Uterus (tissue), 4 donors: Measurements from ENCODE around the gene TTC39C. TPM values are rescaled to one million over a fixed set of nuclear protein-coding genes. Genes with fewer than 3 reads are reported as not detected.
A peak's percentile ranks its signal among the peaks of the same experiment; 100 is the strongest.

Source experiments
- DNase-seq, 2 donors: peaks; one replicate each; pipeline ENCODE4 v3.0.0-alpha.2; 2019 to 2020
- H3K27ac ChIP-seq, 2 donors: fragments of 200-600 bp; sonication (generic); 1 replicate in 1 of 2; 2 replicates in 1 of 2; pipeline ENCODE4 v1.5.1; 2016 to 2018
- H3K27me3 ChIP-seq, 2 donors: fragments of 200-600 bp; sonication (generic); one replicate each; pipeline ENCODE4 v1.5.1; 2018 to 2019; ENCODE audit warnings: control low read depth in 1 of 2
- H3K36me3 ChIP-seq, 2 donors: fragments of 200-600 bp; sonication (generic); one replicate each; pipeline ENCODE4 v1.5.1; 2019; ENCODE audit warnings: control low read depth in 1 of 2
- H3K4me1 ChIP-seq, 2 donors: fragments of 200-600 bp; sonication (generic); one replicate each; pipeline ENCODE4 v1.5.1; 2018 to 2019; ENCODE audit warnings: control low read depth in 1 of 2
- H3K4me3 ChIP-seq, 2 donors: fragments of 200-600 bp; sonication (generic); 1 replicate in 1 of 2; 2 replicates in 1 of 2; pipeline ENCODE4 v1.5.1; 2018 to 2019; ENCODE audit warnings: mild to moderate bottlenecking in 1 of 2
- H3K9me3 ChIP-seq, 2 donors: fragments of 200-600 bp; sonication (generic); one replicate each; pipeline ENCODE4 v1.5.1; 2019; ENCODE audit warnings: control low read depth in 1 of 2
- CTCF ChIP-seq, 4 experiments: fragments of 200-600 bp in 2 of 4; fragments of 450-650 bp in 2 of 4; sonication (generic) in 2 of 4; IDR thresholded peaks; one replicate each; pipeline ENCODE4 v1.5.1; 2016 to 2019; ENCODE audit warnings: antibody characterized with exemption in 4 of 4, mild to moderate bottlenecking in 2 of 4, moderate library complexity in 1 of 4
- POLR2A ChIP-seq, 2 donors: fragments of 450-650 bp; IDR thresholded peaks; one replicate each; pipeline ENCODE4 v1.6.1; 2016; ENCODE audit warnings: antibody characterized with exemption in 2 of 2, mild to moderate bottlenecking in 1 of 2, moderate library complexity in 1 of 2
- intact Hi-C: fragments of 100-400 bp; cut with DNase I; formaldehyde crosslinking; loops from one replicate; pipeline ENCODE4 v1.15.1; 2023; ENCODE audit warnings: low total_unique reads
- total RNA-seq, 4 donors: library from RNA; depleted of rRNA in 3 of 4; stranded (reverse); fragments of >200 nt in 3 of 4; gene quantifications; one replicate each; pipeline versions ENCODE4 v1.1.0 to v1.2.4, GENCODE V29; 2014 to 2023
- donor health status: DM: yes; HTN: yes; CAD: no.

TTC39C gene
- total RNA-seq, 4 donors from 2014 or later: 25.6 to 50.6 (median 33.5) TPM

DNA sequence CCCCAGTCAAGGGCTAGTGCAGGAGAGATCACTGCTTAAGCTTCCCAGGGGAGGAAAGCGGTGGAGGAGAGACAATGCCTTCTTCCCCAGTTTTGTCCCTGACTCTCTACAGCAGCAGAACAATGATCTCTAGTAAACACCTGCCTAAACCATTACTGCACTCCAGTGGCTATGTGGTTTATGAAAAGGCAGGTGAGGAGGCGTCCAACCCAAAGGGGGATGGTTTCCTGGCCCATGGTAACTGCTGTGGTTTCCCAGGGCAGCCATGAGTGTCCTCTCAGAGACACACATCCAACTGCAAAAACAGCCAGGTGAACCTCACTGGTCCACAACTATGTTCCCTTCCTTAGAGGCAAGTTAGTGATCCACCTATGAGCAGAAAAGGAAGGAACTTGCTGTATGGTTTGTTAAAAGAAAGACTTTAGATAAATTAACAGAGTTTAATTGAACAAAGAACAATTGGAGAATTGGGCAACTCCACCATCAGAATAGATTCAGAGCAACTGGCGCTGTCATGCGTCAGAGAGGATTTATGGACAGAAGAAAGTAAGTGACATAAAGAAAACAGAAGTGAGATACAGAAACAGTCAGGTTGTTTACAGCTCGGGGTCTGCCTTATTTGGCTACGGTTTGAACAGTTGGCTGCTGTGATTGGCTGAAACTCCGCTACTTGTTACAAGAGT, 4.8 kb upstream of the TTC39C start:
- H3K9me3 ChIP-seq: no peaks in the 10 kb centered on the region
- TF ChIP-seq POLR2A (IDR thresholded peaks at IDR 0.05) (no peak), CTCF (IDR thresholded peaks at IDR 0.05) (no peak)
- no peak for DNase-seq
- H3K27ac ChIP-seq: no peak overlapping the region
- H3K4me3 ChIP-seq: no peak overlapping the region
- H3K4me1 ChIP-seq: peaks cover 0 to 6% of the 10 kb centered on the region in 2 donors
- no peaks in the 10 kb centered on the region for H3K27me3 ChIP-seq
- intact Hi-C loops: no loop called here
- no peaks in the 10 kb centered on the region for H3K36me3 ChIP-seq

- H3K4me1 ChIP-seq: peaks cover 0 to 6% of the 10 kb centered on the region in 2 donors
- no peaks in the 10 kb centered on the region for H3K27me3 ChIP-seq
- no peaks in the 10 kb centered on the region for H3K9me3 ChIP-seq
- TF ChIP-seq POLR2A (IDR thresholded peaks at IDR 0.05): no peak
- TF ChIP-seq CTCF (IDR thresholded peaks at IDR 0.05): no peak
- intact Hi-C loops: no loop called here
- H3K27ac ChIP-seq: no peak overlapping the region
- no peak for DNase-seq
- H3K36me3 ChIP-seq: no peaks in the 10 kb centered on the region
- H3K4me3 ChIP-seq: no peak overlapping the region
Measured at GRCh38 chr18:24010673-24011072, 3.9 kb upstream of the TTC39C start.

DNA sequence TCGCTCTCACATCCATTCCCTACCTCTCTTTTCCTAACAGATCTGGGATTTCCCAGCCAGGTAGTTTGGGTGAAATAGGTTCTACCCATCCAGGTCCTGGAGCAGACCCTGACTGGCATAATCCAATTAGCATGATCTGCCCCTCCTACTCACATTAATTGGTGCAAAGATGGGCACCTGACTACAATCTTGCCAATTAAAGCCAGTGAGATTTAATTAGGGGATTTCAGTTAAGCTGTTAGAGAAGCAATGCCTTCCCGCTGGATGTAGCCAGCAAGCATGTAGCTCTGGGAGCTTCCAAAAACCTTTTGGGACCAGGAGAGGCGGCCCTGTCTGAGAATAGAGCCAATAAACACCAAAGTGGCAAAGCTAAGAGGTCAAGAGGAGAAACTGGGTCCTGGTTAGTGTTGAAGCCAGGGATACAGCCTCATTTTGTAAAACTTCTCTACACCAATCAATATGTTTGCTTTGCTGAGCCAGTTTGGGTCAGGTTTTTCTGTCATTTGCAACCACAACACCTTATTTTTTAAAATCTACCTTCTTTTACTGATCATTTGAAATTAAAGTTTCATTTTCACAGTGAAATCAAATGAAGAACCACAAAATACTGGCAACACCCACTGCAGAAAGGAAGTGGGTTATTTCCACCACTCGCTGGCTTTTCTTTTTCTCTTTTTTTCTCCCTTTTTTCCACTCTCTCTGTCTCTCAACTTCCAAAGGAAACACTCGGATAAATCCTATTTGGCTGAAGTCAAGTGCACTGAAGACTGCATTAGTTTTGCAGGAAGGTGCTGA, 3.2 kb upstream of the TTC39C start:
- intact Hi-C loops: no loop called here
- Histone ChIP-seq H3K27ac (no peak overlapping the region), H3K36me3 (no peaks in the 10 kb centered on the region)

DNA sequence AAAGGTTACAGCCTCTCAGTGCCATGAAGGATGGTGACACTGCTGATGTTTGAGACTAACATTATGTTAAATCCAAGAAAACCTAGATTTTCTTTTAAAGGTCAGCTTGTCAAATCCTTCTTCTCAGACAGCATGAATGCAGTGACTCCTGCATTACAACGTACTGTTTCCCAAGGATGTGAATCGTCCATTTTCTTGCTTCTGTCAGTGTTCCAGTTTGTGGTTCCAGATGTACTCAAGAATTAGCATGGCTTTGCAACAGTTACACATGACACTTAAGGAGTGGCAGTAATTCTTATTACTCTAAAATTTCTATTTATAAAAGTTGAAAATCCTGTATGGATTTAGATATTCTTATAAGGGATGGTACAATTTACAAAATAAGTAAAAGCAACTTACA, 1.5 kb upstream of the TTC39C start:
- no peak for DNase-seq
- intact Hi-C loops: no loop called here
- TF ChIP-seq POLR2A (IDR thresholded peaks at IDR 0.05) (no peak), CTCF (IDR thresholded peaks at IDR 0.05) (no peak)
- H3K36me3 ChIP-seq: no peaks in the 10 kb centered on the region
- H3K4me3 ChIP-seq: no peak overlapping the region
- H3K4me1 ChIP-seq: peaks cover 0 to 10% of the 10 kb centered on the region in 2 donors
- H3K27ac ChIP-seq: peak overlapping the region in 1 of 2 donors; percentile 34
- no peaks in the 10 kb centered on the region for H3K9me3 ChIP-seq
- no peaks in the 10 kb centered on the region for H3K27me3 ChIP-seq

More for the DNA sequence above, 3.2 kb upstream of the TTC39C start:
- no peak for TF ChIP-seq CTCF (IDR thresholded peaks at IDR 0.05)
- no peak for TF ChIP-seq POLR2A (IDR thresholded peaks at IDR 0.05)
- no peaks in the 10 kb centered on the region for H3K9me3 ChIP-seq
- H3K27me3 ChIP-seq: no peaks in the 10 kb centered on the region
- H3K4me3 ChIP-seq: no peak overlapping the region
- peaks cover 0 to 6% of the 10 kb centered on the region in 2 donors for H3K4me1 ChIP-seq
- DNase-seq: no peak
